Skin of body (tissue), 2 donors: ENCODE results near the gene BUD31. TPM values are rescaled to one million over a fixed set of nuclear protein-coding genes. Genes with fewer than 3 reads are reported as not detected.
A peak's percentile ranks its signal among the peaks of the same experiment; 100 is the strongest.
"Not testable (repeated sequence)": the region's sequence is repeated elsewhere in the genome, so short reads cannot be mapped to it uniquely, and the experiment has no call there.

Experiments used
- DNase-seq: peaks from one replicate; lab custom pipeline; 2025; lab: John Stamatoyannopoulos, UW
- total RNA-seq: library from RNA; depleted of rRNA; stranded (reverse); fragments of >200 nt; gene quantifications from one replicate; pipeline ENCODE4 v1.2.3, GENCODE V29; 2014

The BUD31 gene
- total RNA-seq, 1 donor from 2014 or later, result 55.2 TPM

DNA sequence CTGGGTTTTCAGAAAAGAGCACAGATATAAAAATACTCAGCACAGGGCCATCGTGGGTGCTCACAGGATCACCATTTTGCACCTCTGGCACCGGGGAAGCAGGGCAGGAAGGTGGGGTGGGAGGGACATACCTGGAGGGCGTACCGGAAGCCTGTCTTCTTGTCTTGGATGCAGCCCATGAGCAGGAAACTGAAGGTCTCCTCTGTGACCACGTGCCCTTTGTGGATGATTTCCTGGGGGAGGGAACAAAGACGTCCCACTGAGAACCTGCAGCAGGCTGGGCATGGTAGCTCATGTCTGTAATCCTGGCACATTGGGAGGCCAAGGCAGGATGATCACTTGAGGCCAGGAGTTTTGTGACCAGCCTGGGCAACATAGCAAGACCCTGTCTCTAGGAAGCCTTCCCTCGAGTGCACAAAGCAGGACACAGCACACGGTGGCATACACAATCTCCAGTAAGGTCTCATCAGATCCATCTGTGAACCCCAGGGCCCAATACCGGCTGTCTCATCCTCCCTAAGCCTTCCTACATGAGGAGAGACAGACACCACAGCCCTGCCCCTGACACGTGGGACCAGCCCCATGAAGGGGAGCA is 20.3 kb downstream of the BUD31 start:
- DNase-seq, result no peak

DNA sequence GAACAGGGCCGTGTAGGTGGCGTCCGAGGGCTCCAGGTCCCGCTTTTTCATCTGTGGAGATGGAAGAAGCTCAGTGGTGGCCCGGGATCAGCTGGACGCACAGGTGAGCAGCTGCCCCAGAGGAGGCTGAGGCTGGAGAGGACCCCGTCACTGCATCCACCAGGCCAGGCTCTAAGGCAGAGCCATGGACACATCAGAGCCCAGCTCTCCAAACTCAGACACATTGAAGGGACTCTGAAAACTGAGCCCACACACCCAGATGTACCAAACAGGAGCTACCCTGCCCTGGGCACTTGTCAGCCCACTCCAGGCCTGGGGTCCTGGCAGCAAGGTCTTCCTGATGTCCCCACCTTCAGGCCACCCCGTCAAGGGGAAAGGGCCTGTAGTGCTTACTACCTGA is 21.0 kb downstream of the BUD31 start:
- DNase-seq, result no peak

DNA sequence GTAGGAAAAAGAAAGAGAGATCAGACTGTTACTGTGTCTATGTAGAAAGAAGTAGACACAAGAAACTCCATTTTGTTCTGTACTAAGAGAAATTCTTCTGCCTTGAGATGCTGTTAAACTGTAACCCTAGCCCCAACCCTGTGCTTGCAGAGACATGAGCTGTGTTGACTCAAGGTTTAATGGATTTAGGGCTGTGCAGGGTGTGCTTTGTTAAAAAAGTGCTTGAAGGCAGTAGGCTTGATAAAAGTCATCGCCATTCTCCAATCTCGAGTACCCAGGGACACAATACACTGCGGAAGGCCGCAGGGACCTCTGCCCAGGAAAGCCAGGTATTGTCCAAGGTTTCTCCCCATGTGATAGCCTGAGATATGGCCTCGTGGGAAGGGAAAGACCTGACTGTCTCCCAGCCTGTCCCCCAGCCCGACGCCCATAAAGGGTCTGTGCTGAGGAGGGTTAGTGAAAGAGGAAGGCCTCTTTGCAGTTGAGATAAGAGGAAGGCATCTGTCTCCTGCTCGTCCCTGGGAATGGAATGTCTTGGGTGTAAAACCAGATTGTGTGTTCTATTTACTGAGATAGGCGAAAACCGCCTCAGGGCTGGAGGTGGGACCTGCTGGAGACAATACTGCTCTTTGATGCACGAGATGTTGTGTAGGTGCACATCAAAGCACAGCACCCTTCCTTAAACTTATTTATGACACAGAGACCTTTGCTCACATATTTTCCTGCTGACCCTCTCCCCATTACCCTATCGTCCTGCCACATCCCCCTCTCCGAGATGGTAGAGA is 23.2 kb downstream of the BUD31 start:
- not testable (repeated sequence) for DNase-seq

DNA sequence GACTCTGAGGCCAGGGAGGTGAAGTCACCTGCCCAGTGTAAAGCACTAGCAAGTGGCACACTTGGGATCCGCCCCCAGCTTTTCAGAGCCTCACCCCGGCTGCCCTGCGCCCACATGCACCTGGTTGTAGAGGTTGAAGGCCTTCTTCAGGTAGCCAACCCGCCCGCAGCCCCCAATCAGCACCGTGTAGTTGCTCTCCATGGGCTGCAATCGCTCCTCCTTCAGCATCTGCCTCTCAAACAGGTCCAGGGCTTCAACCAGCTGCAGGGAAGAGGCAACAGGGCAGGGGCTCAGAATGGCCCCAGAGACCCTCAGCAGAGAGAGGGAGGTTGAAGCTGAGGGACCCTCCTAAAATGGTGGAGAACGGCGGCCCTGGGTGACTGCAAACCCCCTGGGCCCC is 24.4 kb downstream of the BUD31 start:
- no peak for DNase-seq

DNA sequence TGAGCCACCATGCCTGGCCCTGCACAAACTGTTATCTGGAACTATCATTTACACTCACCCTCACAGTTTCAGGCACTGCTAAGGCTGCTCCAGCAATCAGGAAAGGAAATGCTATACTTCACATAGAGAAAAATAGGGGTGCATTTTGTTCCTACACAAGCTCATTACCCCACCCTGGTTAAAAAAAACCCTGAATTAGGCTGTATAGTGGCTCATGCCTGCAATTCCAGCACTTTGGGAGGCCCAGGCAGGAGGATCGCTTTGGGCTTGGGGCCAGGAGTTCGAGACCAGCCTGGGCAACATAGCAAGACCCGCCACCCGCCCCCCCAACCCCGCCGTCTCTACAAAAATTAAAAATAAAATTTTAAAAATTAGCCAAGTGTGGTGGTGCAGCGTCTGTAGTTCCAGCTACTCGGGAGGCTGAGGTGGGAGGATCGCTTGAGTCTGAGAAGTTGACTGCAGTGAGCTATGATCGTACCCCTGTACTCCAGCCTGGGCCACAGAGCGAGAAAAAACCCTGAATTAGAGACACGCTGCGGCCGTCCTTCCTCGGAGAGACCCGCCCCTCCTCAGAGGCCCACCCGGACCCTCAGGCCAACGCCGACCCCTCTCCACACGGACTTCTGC is 29.3 kb downstream of the BUD31 start:
- DNase-seq, result no peak

DNA sequence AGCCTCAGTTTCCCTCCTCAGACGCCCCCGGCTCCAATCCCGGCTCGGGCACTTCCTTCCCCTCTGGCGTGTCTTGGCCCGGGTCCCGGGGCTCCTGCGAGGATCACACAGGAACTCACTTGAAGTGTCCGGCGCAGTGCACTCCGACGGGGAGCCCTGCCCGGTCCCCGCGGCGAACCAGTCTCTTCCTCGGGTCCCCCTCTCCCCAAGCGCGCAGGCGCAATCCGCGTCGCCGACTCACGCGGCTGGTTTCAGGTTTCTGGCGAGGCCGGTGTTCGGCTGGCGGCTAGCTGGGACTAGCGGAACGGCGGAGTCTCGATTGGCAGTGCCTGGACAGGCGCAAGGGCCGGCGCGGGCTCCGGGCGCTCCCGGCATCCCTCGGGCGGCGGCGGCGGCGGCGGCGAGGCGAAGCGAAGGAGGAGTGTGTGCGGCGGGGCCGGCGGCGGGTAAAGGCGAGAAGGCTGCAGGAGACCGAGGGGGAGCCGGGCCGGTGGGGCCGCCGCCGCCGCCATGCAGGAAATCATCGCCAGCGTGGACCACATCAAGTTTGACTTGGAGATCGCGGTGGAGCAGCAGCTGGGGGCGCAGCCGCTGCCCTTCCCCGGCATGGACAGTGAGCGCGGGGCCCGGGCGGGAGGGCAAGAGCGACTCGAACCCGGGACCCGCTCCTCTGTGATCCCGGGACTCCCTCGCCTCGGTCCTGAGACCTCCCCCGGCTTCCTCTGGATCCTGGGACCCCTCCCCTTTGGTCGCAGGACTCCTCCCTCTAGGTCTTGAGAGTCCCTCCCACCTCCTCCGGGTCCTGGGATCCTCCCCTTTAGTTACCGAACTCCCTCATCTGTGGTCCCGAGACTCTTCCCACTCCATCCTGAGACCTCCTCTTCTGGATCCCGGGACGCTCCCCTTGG is 30.1 kb downstream of the BUD31 start, which contains the start of the genes CPSF4 and PTCD1:
CPSF4 (plus strand) TSS at position 371 of the 908 bp plus-strand sequence; CDS start at position 511, 140 bp downstream.
PTCD1 (minus strand) TSS at position 226 of the 908 bp plus-strand sequence. CDS start 3,556 bp downstream, outside the sequence.
- DNase-seq, result peak; percentile 90

DNA sequence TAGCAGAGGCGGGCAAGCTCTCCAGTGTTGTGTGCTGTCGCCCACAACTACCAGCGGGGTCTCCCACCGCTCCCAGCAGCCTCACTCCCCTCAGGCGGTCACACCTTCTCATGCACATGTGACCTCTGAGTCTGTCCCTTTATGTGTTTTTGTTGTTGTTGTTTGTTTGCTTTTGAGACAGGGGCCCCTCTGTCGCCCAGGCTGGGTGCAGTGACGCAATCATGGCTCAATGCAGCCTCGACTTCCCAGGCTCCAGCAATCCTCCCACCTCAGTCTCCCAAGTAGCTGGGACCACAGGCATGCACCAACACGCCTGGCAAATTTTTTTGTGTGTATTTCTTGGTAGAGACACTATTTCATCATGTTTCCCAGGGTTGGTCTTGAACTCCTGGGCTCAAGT is 31.4 kb downstream of the BUD31 start:
- DNase-seq, result no peak

DNA sequence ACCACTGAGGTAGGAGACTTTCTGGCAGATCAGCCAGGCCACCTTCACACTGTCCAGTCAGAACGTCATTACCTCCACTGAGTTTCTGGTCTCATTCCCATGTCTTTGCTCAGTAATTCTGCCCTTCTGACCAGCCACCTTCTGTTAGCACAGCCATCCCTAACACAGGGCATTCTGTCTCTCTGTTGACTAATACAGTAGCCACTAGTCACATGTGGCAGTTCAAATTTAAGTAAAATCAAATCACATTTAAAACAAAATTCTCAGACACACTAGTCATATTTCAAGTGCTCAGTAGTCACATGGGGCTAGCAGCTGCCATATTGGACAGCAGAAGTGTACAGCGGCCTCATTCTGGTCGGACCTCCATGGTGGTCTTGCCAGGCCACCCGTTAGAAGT is 37.3 kb downstream of the BUD31 start:
- DNase-seq, result no peak

DNA sequence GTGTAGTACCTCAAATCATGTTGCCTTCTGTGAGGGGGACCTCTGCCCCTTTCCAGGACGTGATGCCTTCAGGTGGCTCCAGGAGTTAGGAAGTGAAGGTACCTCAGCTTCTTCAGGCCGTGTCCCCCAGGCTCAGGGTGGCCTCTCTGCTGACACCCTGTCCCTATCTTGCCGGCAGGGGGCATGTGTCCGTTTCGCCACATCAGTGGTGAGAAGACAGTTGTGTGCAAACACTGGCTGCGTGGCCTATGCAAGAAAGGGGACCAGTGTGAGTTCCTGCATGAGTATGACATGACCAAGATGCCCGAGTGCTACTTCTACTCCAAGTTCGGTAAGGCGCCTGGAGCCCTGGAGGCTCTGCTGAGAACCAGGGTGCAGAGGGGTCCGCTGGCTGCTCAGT is 39.2 kb downstream of the BUD31 start:
- no peak for DNase-seq

DNA sequence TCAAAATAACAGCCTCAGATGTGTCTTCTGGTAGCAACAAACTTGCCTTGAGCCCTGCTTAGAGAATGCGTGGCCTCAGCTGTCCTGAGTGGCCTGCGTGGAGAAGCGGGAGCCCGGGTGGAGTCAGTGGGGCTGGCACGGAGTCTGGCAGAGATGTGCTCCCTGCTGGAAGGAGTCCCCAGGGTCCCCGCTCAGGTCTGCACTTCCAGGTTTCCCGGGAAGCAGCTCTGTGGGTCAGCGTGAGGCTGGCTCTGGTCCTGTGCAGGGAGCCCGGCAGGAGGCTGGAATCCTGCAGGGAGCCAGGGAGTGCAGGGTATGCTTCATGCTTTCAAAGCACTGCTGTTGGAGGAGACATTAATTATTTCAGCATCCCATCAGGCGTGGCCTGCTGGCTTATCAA is 40.1 kb downstream of the BUD31 start:
- DNase-seq, result no peak

DNA sequence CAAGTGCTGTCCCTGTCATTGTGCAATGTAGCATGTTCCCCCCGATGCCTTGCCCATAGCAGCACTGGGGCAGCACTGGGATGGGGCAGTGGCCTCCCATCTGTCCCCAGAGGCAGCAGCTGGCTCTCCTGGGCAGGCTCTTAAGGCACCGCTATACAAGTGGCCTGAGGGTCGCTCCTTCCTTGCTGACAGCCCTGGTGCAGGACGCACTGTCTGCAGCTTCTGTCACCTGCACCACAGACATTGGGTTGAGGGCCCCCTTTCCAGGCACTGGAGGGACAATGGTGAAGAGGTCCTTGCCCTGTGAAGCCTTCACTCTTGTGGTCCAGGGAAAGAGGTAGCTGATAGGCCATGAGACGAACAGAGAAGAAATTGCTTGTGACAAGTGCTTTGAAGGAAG is 40.6 kb downstream of the BUD31 start:
- no peak for DNase-seq

DNA sequence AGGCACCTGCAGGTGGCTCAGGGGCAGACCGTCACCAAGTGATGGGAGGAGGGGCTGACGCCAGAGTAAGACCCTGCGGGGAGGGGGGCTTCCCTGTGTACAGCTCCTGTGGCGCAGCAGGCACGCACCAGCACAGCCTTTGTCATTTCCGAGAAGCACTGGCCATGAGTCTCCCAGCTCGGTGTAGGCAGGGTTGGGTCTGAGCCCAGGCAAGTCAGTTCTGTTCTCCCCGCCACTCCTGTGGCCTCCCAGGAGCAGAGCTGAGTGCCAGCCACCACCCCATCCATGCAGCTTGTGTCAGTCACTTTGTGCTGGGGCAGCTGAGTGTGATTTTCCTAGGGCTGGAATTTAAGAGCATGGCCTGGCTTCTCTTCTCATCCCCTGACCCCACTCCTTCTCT is 43.2 kb downstream of the BUD31 start:
- DNase-seq, result no peak

DNA sequence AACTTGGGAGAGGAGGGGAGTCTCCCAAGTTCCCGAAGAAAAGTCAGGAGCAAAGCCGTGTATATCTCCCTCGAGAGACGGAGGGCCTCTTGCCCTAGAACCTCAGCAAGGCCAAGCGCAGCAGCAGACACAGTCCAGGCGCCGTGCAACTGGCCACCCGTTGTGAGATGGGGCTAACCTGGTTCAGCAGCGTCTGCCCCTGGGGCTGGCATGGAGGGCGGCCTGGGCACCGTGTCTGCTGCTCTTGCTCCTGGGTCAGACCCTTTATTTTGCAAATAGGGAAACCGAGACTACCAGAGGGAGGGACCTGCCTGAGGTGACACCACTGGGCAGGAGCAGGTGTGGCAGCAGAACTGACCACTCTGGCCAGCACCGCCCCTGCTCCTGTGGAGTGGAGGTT is 43.8 kb downstream of the BUD31 start:
- DNase-seq, result no peak

DNA sequence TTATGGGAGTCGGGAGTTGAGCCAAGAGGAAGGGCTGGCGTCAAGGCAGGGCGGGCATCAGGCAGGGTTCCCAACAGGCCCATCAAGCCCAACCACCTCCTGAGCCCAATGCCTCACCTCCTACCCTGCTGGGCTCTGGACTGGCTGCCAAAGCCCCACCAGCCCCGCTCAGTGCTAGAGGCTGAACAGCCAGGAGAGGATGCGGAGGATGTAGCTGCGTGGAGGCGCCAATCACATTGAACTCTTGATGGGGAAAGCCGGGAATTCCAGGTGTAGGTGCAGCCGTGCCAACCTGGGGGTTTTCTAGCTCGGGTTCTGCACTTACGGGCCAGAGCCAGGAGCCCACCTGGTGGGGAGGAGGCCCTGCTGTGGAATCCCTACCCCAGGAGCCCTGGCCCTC is 44.3 kb downstream of the BUD31 start:
- no peak for DNase-seq

DNA sequence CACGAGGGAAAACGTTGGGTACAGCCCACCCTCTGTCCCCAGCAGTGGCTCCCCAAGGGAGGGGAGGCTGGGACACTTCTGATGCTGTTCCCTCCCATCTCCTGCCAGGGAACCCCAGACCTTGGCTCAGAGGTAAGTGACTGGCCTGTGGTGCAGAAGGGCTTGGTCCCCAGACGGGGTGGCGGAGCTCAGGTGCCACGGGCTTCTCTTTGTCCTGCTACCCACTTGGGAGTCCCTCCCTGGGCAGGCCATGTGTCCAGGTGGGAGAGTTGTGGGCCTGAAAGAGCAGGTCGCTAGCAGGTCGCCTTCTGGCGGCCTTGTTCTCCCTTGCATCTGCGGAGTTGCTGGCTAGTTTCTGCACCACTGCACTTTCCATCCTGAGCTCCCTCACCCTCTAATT is 47.1 kb downstream of the BUD31 start:
- no peak for DNase-seq

DNA sequence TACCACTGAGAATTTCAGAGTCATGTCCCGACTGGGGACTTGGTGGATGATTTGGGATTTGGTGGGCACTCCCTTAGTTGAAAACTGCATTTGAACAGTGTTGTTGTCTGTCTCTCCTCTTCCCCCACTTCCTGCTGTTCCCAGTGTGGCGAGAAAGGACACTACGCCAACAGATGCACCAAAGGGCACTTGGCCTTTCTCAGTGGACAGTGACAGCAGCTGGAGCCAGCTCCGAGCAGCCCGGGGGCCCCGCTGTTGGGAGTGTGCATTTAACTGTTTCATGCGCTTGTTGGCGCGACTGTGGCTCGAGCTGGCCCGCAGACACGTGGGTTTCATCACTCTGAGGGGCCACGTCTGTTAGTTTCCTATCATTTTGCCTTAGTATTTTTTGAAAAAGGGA is 47.5 kb downstream of the BUD31 start:
- DNase-seq, result no peak

DNA sequence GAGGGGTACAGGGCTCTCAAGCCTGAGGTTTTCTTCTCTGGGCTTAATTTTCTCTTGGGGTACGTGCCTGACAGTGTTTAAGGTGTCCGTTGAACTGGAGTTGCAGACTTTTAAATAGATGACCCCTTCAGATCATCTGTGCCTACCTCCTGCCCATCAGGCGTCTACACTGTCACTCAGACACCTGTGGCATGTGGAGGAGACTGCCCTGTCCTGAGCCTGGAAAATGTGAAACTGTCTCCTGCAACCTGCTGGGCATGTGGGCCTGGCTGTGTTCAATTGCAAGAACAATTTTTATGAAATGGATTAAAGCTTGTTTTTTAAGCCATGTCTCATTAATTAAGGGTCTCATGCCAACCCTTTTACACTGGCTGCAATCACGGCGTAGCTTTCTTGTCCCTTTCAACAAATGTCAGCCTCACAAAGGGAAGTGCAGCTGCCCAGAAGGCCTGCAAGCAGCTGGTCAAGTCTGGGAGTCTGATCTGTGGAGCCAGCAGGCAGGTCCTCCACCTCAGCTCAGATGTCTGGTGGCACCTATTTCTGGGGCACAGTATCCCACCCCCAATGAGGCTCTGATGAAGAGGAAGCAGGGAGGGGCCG is 48.4 kb downstream of the BUD31 start:
- DNase-seq, result no peak

DNA sequence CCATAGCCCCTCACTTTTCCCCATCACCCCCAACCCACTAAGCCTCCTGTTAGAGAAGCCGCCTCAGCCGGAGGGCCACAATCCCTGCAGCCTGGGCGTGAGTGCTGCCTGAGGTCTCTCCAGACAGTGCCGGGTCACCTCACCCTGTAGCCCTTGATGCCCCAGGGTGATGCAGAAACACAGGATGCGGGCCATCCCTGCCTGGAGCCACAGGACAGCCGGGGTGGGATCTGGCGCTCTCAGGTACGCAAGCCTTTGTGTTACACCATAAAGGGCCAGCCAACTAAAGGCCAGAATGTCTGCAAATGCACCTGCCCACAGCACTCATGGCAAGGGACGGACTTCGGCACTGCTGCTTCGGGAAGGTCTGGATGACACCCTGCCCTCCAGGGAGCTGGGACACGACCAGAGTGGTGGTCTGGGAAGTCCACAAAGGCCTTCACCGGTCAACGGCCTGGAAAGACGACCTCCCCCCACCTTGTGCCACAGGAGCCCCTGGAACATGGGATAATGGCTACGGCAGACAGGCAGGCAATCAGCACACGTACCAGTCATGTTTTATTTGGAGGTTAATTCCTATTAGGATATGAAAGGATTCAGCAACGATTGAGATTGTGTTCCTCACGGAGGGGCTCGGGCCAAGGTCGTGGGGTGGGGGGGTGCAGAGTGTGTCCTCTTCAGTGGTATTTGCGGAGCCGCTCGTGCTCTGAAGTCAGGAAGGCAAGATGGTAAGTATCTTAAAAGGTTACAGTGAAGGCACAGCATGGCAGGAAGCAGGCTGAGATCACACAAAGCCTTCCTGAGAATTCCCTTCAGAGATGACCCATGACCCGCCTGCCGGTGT is 49.1 kb downstream of the BUD31 start:
- no peak for DNase-seq

DNA sequence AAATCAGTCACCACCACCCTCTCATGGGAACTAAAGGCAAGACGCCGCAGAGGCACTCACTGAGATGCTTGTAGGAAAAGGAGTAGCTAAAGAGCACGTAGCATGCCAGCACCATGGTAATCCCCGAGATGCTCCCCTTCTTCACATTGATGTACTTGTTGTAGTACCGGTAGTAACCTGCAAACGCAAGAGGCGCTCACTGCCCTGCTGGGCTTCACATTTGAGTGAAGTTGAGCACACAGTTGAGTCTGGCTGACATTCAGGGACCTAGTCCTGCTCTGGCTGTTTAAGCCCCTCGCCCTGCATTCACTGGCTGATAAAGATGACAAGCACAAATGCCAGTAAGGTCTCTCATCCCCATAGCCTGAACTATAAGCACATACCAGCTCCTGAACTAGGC is 50.3 kb downstream of the BUD31 start:
- DNase-seq, result no peak

DNA sequence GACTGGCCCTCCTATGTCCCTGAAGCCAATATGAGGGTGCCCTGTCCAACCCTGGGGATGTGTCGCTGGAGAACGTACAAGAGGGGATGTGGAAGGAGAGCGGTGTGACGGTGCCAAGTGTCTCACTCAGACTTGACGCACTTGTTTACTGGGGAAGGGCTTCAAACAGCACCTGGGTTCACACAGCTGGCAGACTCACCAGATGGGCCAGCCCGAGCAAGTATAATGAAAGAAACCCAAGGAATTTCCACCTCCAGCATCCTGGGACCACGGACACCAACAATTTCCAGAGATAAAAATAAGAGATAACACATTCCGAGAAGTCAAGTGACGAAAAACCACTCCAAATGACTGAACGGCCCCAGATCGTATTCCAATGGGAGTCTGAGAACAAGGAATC is 51.9 kb downstream of the BUD31 start:
- DNase-seq, result no peak
